Gastroesophageal sphincter (tissue), 3 donors: ENCODE results near the gene CLPTM1L.

Experiments
- CTCF ChIP-seq, 4 experiments: fragments of 200-600 bp in 2 of 4; fragments of 450-650 bp in 2 of 4; sonication (generic) in 1 of 4; IDR thresholded peaks; one replicate each; pipeline ENCODE4 v1.5.1; 2017 to 2019; ENCODE audit warnings: antibody characterized with exemption in 4 of 4, mild to moderate bottlenecking in 2 of 4, moderate library complexity in 2 of 4
- EP300 ChIP-seq: sonication (generic); formaldehyde crosslinking; IDR thresholded peaks from one replicate; pipeline ENCODE4 v1.6.1; 2017; ENCODE audit warnings: antibody characterized with exemption, mild to moderate bottlenecking
- POLR2A ChIP-seq, 2 donors: fragments of 450-650 bp; IDR thresholded peaks; one replicate each; pipeline ENCODE4 v1.6.1; 2017; ENCODE audit warnings: antibody characterized with exemption in 2 of 2, mild to moderate bottlenecking in 2 of 2, moderate library complexity in 1 of 2

DNA sequence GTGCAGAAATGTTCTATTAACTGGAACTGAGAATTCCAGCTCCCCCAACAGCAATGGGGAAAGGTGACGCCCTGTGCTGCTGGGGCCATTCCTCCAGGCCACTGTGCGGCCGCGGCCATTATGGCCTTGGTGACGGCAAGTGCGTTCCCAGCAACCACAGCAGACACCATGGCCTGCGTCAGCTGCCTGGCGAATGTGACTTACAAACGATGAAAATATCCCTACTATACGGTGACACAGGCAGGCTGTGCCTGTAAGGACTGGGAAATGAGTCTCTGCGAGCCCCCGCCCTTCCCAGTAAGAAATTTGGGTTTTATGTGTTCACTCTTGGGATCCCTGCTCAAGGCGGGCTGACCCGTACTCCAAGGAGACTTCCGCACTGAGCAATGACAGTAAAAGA is 20.6 kb downstream of the CLPTM1L start:
- TF ChIP-seq CTCF (IDR thresholded peaks at IDR 0.05) (no peak), POLR2A (IDR thresholded peaks at IDR 0.05) (no peak), EP300 (no peak)
